T-helper 2 cell (primary cell): ENCODE results near the gene ELOB.

Experiments
- DNase-seq, 5 experiments: peaks; one replicate each; pipeline versions ENCODE4 v3.0.0 to v3.0.0-alpha.2; 2012 to 2022

ELOB gene

DNA sequence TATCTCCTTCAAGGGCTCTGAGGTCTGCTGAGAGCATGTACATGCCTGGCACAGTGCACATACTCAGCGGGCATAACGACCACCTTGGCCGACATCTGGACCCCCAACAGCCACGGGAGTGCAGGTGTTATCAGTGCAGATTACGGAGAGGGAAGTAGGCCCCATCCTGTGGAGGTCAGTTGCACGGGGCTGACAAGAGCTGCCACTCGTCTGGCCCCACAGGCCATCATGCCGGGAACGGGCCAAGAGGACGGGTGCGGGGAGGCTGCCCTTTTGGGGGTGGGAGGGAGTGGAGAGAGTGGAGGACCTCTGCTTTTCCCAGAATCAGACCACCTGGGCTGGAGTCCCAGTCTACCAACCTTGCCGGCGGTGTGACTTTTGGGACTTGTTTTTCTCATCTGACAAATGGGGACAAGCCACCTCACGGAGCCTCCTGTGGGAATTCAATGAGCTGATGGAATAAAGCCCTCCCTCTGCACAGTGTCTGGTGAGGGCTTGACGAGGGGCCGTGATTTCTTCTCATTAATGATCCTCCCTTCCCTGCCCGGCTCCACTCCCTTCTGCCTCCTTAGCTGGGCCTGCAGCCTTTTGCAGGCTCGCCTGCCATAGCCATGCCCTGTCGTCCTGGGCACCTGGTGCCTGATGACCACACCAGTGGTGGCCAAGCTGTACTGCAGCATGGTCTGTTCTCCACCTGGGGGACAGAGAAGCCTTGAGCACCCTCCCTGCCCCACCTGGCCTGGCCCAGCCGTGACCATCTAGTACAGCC, 5.7 kb upstream of the ELOB start:
- DNase-seq: no peak

DNA sequence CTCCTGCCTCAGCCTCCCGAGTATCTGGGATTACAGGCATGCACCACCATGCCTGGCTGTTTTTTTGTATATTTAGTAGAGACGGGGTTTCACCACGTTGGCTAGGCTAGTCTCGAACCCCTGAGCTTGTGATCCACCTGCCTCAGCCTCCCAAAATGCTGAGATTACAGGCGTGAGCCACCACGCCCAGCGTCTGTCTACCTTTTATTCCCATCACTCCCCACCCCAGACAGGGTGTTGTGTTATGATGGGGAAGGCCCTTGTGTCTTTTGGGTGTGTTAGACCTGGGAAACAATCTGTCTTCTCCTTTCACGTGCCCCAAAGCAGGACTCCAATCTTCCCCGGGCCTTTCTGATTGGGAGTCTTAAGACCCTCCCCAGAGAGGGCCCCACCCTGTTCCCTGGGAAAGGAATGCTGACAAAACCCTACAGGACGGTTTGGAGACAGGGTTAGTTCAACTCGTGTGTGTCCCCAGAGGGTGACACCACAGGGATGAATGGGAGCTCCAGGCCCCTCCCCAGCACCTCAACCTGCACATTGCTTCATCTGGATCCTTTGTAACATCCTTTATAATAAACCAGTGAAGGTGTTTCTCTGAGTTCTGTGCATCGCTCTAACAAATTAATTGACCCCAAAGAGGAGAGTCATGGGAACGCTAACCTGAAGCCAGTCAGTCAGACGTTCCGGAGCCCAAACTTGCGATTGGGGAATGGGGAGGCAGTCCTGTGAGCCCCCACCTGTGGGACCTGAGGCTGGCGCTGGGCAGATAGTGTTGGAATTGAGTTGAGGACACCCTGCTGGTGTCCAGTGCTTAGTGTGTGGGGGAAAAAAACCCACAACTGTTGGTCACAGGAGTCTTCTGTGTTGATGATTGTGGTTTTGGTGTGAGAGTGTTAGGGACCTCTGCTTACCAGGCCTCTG, 3.2 kb upstream of the ELOB start:
- no peak for DNase-seq

DNA sequence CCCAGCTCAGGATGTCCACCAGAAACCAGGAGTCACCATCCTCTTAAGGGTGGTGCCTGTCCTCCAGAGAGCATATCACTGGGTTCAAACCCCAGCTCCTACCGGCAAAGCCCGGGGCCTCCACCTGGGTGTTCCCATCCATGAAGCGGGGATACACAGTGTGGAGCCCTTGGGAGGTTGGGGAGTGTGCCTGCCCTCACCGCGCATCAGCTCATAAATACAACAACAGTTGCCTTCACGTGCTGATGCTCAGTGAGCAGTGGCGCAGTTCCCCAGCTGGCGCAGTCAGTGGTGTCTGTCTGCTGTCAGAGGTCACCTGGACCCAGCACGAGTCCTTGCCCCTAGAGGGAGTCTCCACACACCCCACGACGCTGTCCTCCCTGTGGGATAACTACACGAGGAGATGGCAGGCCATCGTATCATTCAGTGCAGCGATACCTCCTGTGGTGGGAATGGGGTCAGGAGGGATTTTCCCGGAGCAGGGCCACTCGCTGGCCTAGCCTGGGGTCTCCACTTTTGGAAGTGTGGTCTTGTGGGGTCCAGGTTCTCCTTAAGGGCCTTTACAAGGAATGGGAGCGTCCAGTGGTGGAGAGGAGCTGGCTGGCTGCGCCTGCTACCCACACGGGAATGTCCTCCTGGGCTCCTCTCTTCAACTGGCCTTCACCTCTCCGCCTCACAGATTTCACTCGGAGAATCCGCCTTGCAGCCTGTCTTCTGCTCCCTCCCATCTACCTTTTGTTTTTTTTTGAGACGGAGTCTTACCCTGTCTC, 2.3 kb upstream of the ELOB start:
- no peak for DNase-seq

DNA sequence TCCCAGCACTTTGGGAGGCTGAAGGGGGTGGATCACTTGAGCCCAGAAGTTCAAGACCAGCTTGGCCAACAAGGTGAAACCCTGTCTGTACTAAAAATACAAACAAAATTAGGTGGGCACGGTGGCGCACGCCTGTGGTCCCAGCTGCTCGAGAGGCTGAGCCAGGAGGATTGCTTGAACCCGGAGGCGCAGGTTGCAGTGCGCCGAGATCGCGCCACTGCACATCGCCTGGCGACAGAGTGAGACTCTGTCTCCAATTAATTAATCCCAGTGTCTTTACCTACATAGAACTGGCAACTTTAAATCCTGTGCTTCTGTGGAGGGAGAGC, 1.5 kb upstream of the ELOB start:
- DNase-seq: no peak

DNA sequence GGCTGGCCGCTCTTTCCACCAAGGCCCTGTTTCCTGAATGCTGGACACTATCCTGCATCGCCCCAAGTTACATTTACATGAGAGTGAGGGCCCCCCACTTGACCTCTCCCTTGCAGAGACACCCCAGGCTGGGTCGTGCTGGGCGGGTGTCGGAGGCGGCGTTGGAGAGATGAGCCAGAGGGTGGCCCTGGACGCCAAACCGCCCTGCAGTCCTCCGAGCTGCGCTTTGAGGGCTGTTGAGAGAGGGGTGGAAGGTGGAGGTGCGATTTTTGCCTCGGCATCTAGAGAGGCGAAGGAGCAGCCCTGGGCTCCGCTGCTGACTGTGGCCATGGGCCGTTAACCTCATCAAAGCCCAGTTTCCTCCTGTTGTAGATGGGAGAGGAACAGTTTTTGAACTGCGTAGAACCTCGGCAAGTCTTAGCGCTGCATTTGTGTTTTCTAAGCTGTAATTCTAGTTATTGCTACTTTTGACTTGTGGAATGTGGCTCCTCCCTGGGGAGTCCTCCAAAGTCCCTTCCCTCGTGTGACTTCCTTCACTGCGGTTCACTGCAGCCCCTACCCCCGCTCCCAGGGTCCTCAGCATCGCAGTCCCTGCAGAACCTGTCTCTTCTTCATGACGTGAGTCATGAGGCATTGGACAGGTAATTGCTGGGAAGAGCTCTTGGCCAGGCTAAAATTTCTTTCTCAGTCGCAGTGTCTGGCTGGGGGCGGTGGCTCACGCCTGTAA, 986 bp upstream of the ELOB start:
- peak in 2 of 5 experiments; percentile 46 to 52 for DNase-seq

DNA sequence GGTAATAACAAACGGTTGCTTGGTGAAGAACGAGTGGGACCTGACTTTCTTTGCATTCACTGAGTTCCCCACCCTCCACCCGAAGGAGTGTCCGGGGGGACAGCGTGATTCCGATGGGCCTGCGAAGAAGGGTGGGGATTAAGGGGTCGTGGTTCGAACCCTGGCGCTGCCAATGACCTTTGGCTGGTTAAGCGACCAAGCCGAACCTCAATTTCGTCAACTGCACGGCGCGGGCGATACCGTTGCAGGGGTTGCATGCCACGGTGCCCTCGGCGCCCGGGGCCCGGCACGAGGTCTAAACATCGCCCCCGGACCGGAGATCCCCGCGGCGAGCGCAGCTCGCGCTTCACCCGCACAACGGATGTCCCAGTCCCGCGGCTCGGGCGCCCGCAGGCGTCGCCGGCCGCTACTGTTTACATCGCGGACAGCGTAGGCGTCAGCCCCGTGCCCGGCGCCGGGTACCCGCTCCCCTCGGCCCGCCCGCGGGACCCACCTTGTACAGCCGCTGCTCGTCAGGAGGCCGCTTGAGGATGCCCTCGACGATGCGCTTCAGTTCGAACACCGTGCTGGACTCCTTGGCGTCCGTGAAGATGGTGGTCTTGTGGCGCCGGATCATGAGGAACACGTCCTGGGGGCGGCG, 460 bp downstream of the ELOB start:
- peak in 2 of 5 experiments; percentile 32 to 48 for DNase-seq

DNA sequence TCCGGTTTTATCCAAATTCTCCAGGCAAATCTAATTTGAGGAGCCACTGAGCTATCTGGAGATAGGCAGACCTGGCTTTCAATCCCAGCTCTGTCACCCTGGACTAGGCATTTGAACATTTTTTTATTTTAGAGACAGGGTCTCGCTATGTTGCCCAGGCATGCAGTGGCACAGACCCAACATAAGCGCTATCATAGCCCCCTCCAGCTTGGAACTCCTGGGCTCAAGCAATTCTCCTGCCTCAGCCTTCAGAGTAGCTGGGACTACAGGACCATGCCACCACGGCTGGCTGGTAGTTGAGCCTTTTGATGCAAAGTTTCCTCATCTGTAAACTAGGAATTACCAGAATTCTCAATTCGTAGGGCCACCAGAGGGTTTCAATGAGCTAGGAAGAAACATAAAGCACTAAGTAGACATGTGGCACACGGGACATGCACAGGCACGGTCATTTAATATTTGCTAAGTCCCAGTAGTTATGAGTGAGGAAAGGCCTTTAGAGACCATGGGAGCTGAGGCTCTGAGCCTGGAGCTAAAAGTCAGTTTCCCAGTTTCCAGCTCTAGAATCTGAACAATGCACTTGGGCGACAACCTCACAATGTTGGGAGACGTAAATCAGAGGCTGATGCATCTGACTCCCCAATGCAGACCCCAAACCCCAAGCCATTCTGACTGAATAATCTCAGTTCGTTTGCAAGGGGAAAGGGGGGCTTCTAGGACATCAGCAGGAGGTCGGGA, 1.1 kb downstream of the ELOB start:
- no peak for DNase-seq

DNA sequence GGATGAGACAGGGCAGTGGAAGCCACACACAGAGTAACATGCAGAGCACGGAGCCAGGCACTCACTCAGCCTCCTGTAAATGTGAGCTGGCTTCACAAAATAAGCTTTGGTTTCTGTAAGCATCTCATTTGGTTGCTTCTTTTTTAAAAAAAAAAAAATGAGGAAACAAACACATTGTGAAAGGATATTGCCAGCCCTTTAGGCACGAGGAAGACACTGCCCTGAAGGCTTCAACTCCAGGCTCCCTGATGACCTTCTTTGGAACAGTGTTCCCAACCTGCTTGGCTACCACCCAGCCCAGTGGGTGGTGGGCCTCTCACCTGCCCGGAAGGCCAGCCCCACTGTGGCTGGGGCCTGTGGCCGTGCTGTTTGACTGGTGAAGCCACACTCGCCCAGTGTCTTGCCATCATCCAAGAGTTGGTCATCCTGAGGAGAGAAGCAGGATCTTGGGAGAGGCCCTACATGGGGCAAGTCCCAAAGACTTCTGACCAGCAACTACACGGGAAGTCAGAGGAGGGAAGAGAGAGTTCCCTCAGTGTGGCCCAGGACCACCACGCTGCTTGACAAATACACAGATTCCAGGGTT, 1.9 kb downstream of the ELOB start:
- no peak for DNase-seq

DNA sequence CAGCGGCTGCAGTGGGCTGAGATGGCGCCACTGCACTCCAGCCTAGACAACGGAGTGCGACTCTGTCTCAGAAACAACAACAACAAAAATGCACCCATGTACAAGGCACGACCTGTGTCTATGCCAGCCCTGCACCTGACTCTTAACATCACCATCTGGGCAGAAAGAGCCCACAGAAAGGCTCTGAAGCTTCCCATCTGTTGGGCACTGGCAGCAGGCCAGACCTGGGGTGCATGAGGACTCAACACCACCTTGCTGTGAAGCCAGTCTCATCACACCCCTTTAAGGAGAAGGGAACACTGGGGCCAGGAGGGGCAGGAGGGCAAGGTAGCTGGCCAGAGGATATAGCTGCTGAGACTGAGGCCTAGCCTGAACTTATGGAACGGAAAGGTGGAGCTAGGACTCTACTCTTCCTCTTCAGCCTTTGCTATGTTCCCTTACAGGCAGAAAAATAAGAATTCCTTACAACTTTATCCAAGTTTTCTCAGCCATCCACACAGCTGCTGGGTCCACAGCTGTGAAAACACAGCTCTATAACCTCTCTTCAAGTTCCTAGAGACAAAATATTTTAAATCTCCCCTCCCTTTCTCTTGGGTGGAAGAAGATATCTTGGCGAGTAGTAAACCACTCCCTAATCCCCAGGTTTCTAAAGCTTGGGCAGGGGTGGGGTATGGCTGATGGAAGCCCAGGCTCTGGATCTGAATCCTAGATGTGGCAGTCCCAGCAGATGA, 2.8 kb downstream of the ELOB start:
- DNase-seq: no peak

DNA sequence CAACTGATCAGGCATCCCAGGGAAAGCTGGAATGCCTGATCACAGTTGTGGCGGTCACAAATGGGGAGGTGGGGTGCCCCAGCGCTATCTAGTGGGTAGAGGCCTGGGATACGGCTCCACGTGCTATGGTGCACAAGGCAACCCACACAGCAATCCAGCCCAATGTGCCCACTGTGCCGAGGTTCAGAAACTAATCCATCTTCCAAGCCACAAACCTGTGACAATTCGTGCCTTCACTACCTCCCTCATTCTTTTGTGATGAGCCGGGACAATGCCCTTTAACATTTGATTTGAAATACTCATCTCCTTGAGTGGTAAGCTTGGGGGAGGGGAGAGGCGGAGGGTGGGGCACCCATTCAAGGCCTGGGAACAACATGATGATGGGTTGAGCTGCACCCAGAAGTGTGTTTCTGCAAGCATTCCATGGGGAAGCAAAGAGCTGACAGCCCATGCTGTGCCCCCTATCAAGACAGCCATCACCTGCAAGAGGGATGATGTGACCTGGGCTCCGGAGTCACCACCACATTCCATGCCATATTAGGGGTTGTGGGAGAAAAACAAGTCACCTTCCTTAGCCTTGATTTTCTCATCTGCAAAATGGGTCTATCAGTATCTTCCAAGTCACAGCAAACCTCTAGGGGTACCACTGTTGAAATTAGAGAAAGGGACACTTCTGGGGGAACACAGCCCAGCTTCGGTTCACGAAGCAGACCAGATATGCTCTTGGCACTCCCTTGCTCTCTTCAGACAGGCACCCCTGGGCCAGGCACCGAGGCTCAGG, 3.7 kb downstream of the ELOB start:
- no peak for DNase-seq

DNA sequence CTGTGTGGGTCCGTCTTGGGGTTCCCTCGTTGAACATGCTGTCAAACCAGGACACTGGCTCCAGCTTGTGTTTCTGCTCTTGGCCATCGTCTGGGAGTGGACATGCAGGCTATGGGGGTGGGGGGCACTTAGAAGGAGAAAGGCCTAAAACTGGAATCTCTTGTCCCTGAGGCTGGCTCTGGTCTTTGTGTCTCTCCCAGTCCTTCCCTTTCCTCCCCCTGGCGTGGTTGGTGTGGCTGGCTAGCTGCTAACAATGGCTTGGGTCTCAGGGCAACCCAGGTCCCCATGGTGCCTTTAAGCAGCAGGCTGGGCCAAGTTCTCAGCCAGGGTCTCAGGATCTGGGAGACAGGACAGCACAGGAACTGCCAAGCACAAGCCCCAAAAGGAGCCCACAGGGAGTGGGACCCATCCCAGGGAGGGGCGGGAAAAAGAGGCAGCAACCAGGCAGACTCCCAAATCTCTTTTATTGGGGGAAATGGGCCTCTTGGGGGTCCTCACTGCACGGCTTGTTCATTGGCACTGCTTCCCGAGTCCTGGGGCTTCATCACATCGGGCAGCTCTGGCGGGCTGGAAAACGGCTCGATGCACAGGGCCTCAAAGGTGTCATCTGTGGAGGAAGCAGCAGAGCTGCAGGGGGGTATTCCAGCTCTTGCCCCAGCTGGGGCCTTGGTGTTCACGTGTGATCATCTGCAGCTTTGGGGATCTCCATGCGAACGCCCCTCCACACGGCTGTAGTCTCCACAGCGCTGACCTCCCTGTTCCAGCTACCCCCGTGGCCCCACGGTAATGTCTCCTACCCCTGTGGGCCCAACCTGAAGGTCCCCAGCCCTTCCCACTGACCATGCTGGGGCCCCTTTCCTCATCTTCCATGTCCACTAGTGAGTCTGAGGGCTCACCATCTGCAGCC, 5.3 kb downstream of the ELOB start:
- DNase-seq: no peak

DNA sequence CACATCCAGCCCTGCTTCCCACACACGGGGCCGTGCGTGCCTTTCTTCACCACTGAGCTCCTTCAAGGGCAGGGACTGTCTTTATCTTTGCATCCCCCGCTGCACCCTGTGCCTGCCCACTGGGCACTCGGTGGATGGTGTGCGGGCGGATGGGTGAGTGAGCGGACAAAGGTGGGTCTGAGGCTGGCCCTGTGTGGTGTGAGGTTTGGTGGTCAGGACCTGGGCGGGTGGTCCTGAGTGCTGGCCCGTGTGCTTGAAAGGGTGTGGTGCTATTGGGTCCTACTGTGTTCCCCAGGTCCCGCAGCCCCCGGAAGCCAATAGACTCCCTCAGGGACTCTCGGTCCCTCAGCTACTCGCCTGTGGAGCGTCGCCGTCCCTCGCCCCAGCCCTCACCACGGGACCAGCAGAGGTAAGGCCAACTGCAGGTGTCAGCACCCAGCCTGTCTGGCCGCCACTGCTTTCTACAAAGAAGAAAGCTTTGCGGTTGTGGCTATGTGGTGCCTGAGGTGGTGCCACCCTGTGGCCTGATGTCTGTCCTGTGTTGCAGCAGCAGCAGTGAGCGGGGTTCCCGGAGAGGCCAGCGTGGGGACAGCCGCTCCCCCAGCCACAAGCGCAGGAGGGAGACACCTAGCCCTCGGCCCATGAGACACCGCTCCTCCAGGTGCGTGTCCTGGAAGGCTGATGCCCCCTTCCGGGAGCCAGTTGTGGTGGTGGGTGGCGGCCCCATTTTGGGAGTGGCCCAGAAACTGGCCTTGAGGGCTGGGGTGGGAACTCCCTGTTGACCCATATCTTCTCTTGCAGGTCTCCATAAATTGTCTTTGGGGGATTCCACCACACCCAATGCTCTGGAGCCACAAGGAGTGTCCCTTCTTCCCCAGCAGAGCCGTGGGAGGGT, 6.8 kb downstream of the ELOB start:
- DNase-seq: peak in 2 of 5 experiments; percentile 22 to 35

DNA sequence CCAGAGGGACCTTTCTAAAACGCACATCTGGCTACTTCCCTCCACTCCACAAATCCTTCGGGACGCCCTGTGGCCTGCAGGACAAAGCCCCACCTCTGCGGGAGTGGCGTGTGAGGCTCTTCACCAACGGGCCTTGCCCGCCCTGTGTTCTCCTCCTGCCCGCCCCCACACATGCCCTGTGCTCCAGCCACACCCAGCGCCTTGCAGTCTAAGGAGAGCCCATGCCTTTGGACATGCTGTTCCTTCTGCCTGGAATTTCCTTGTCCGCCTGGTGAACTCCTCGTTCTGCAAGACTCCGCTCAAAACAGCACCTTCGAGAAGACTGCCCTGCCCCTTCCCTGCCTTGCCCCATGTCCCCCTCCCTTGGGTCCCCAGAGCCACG, 7.4 kb downstream of the ELOB start:
- DNase-seq: no peak

DNA sequence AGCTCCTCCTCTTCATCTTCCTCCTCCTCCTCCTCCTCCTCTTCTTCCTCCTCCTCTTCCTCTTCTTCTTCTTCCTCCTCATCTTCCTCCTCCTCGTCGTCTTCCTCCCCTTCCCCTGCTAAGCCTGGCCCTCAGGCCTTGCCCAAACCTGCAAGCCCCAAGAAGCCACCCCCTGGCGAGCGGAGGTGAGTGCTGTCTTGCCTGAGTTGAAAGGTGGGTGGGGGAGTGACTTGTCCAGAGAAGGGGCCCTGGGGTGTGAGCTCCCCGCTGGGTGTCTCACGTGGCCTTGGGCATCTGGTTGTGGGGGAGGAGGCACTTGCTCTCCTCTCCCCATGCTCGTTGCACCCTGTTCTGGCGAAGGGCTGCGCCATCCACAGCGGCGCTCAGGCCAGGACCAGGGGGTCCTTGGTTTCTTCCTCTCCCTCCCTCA, 8.0 kb downstream of the ELOB start:
- no peak for DNase-seq

DNA sequence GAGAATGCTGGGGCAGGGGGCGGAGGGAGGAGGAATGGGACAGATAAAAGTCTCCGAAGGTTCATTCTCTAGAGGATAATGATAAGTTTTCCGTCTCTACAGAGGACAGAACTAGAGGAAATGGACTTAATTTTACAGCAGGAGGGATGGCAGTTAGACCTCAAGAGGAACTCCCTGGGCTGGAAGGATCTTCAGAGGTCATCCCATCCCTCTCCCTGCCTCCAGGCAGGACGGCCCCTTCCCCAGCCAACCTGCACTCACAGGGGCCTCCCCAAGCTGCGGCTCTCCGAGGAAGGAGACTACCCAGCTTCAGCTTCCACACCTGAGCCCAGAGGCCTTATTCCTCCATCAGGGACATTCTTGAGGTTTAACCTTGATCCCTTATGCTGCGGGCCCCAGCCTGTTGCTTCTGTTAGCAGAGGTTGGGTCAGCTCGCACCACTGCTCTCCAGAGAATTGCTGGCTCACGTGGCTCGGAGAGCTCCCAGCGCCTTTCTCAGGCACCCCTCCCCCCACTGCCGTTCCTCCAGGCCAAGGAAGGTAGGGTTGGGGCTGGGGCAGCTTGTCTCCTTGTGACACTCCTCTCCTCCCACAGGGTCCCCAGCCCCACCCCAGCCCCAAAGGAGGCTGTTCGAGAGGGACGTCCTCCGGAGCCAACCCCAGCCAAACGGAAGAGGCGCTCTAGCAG, 8.5 kb downstream of the ELOB start:
- DNase-seq: no peak

DNA sequence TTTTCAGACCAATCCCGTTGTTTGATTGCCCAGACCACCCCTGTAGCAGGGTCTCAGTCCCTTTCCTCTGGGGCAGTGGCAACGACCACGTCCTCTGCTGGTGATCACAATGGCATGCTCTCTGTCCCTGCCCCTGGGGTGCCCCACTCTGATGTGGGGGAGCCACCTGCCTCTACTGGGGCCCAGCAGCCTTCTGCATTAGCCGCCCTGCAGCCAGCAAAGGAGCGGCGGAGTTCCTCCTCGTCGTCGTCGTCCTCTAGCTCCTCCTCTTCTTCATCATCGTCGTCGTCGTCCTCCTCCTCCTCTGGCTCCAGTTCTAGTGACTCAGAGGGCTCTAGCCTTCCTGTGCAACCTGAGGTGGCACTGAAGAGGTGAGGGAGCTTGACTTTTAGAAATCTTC, 9.2 kb downstream of the ELOB start:
- DNase-seq: no peak
